Esophagus (tissue), 2 donors: ENCODE measurements around the gene C17orf50. TPM values are rescaled to one million over a fixed set of nuclear protein-coding genes. Genes with fewer than 3 reads are reported as not detected.
A peak's percentile ranks its signal among the peaks of the same experiment; 100 is the strongest.

ENCODE experiments used
- H3K27ac ChIP-seq, 2 donors: one replicate each; pipeline ENCODE4 v1.5.1; 2013; ENCODE audit warnings: low read depth in 2 of 2, mild to moderate bottlenecking in 2 of 2, inconsistent platforms in 1 of 2, low read length in 1 of 2, moderate library complexity in 1 of 2
- H3K27me3 ChIP-seq, 2 donors: one replicate each; pipeline ENCODE4 v1.6.1; 2013; ENCODE audit warnings: low read length in 2 of 2, control low read depth in 1 of 2, mild to moderate bottlenecking in 1 of 2; ENCODE audit not compliant: insufficient read depth in 2 of 2, control insufficient read depth in 1 of 2
- H3K36me3 ChIP-seq, 2 donors: one replicate each; pipeline ENCODE4 v1.6.1; 2013; ENCODE audit warnings: low read length in 1 of 2; ENCODE audit not compliant: control insufficient read depth in 2 of 2, insufficient read depth in 2 of 2
- H3K4me1 ChIP-seq, 2 donors: one replicate each; pipeline ENCODE4 v1.6.1; 2013; ENCODE audit warnings: low read length in 1 of 2; ENCODE audit not compliant: control insufficient read depth in 2 of 2, insufficient read depth in 2 of 2
- H3K4me3 ChIP-seq, 2 donors: one replicate each; pipeline ENCODE4 v1.5.1; 2013; ENCODE audit warnings: low read length in 2 of 2, mild to moderate bottlenecking in 2 of 2, low read depth in 1 of 2, moderate library complexity in 1 of 2
- H3K9me3 ChIP-seq, 2 donors: one replicate each; pipeline ENCODE4 v1.6.1; 2013; ENCODE audit warnings: mild to moderate bottlenecking in 2 of 2, low read depth in 1 of 2, low read length in 1 of 2, moderate library complexity in 1 of 2; ENCODE audit not compliant: control insufficient read depth in 2 of 2, insufficient read depth in 1 of 2
- WGBS, 2 donors: extraction: QIAGEN DNeasy Blood & Tissue Kit; methylation state at CpG; one replicate each; pipeline ENCODE4 v1.1.7; 2013; 5-methylcytosine and 5-hydroxymethylcytosine counted together
- polyA plus RNA-seq, 2 donors: library from polyadenylated mRNA; stranded (reverse); fragments of 200-250 nt; gene quantifications; one replicate each; pipeline ENCODE4 v1.2.3, GENCODE V29; 2013
- donor health status: healthy with polysubstance abuse.
- donor health status: Bipolar disorder and iron deficiency.

C17orf50 gene
- polyA plus RNA-seq, 2 donors = 0.14 TPM; not detected in 1

- Histone ChIP-seq H3K27ac (no peak overlapping the region), H3K36me3 (no peaks in the 10 kb centered on the region), H3K9me3 (peaks cover 0 to 6% of the 10 kb centered on the region in 2 donors), H3K4me3 (peak overlapping the region in 1 of 2 donors; percentile 17), H3K4me1 (peaks cover 5 to 9% of the 10 kb centered on the region in 2 donors), H3K27me3 (peaks cover 0 to 10% of the 10 kb centered on the region in 2 donors)
- 17 to 18% methylated on average over 67 to 73 of the region's 73 CpGs for WGBS, 2 donors
Observed at GRCh38 chr17:35740997-35741931, 19.4 kb upstream of the C17orf50 start.

DNA sequence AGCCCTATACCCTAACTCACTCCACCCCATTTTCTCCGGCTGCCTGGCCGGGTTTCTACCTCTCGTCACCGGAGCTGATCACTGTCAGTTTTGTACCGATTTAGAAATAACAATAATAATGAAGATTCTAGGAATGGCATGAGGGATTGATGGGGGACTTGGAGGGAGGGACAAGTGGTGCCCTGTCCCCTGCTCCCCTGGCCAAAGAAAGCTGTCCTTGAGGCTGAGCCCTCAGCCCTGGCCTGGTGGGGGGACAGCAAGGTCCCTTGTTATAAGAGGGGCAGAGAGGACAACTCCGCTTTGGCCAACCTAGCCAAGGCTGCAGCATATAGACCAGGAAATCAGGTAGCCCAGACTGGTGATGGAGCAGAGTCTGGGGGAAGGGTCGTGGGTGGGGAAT is 18.2 kb upstream of the C17orf50 start:
- Histone ChIP-seq H3K4me3 (no peak overlapping the region), H3K27me3 (peaks cover 0 to 10% of the 10 kb centered on the region in 2 donors), H3K9me3 (peaks cover 0 to 6% of the 10 kb centered on the region in 2 donors), H3K27ac (no peak overlapping the region), H3K4me1 (peaks cover 5 to 9% of the 10 kb centered on the region in 2 donors), H3K36me3 (no peaks in the 10 kb centered on the region)
- WGBS, 2 donors = 68 to 74% methylated on average over 7 of the region's 7 CpGs

DNA sequence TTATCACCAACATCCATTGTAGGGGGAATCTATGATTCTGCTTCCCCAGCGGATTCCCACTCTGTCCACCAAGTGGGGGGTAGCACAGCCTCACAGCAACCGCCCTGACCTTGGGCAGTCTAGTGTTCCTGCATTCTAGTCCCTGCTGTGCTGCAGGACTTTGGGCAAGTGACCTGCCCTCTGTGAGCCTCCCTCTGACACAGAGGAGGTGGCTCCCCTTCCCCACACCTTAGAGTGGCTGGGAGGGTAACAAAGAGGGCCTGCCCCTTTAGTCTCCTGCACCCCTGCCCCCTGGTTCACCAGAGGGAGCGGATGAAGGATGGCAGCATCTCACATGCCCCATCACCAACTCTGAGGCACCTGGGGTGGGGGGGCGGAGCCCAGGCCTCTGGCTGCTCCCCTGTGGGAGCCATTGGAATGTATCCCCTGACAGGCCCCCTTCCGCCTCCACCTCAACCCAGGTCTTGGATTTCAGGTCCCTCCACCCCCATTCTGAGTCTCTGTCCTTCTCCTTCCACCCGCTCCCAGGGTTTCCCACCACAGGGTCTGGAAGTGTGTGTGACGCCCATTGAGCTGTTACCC is 17.7 kb upstream of the C17orf50 start:
- H3K9me3 ChIP-seq = peaks cover 0 to 6% of the 10 kb centered on the region in 2 donors
- H3K36me3 ChIP-seq = no peaks in the 10 kb centered on the region
- H3K27me3 ChIP-seq = peaks cover 0 to 10% of the 10 kb centered on the region in 2 donors
- H3K4me3 ChIP-seq = no peak overlapping the region
- 69 to 71% methylated on average over 7 of the region's 7 CpGs for WGBS, 2 donors
- H3K4me1 ChIP-seq = peaks cover 5 to 9% of the 10 kb centered on the region in 2 donors
- no peak overlapping the region for H3K27ac ChIP-seq

DNA sequence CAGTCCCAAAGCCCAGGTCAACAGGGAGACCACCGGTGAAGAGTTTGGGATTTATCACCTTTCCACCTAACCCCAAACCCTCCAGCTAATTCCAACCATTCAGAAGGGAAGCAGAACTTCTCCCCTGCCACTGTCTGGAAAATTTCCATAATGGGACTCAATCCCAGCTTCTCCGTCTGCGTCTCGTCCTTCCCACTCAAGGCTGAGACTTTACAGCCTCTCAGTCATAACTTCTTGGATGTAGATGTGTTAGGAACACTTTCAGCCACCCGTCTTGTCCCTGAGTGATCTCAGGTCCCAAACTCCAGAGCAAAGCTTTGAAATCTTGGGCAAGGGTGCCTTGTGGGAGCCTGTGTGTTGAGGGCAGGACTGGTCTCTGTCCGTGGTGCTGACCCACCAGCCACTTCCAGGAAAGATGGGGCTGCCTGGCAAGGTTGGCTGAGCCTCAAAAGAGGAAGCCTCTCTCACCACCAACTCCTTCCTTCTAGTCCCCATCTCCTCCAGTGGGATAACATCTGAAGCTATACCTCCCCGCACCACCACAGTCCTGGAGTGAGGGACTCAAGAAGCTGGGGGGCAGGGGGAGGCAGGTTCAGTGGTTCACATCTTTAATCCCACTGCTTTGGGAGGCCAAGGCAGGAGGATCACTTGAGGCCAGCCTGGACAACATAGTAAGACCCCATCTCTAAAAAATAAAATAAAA is 16.9 kb upstream of the C17orf50 start:
- WGBS, 2 donors = 43 to 45% methylated on average over 7 of the region's 7 CpGs
- Histone ChIP-seq H3K4me1 (peaks cover 5 to 14% of the 10 kb centered on the region in 2 donors), H3K9me3 (peaks cover 0 to 6% of the 10 kb centered on the region in 2 donors), H3K4me3 (no peak overlapping the region), H3K36me3 (no peaks in the 10 kb centered on the region), H3K27me3 (peaks cover 0 to 10% of the 10 kb centered on the region in 2 donors), H3K27ac (no peak overlapping the region)

DNA sequence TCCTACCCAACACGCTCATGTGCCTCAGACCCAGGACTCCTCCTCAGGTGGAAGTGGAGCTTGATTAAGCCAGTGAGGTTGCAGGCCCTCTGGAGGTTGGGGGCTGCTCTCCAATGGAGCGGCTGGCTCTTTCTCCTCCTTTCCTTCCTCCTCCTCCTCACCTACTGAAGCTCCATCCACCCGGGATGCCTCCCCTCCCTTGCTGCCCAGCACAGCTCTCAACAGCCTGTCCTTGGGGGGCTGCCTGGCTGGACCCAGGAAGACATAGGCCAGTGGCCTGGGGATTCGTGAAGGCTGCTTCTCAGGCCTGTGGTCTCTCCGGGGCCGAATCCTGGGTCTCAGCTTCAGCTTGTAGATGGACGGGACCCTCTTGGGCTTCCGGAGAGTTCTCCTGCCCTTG is 15.9 kb upstream of the C17orf50 start:
- H3K9me3 ChIP-seq = peaks cover 0 to 6% of the 10 kb centered on the region in 2 donors
- H3K4me1 ChIP-seq = peaks cover 5 to 14% of the 10 kb centered on the region in 2 donors
- H3K4me3 ChIP-seq = no peak overlapping the region
- peaks cover 0 to 10% of the 10 kb centered on the region in 2 donors for H3K27me3 ChIP-seq
- no peak overlapping the region for H3K27ac ChIP-seq
- WGBS, 2 donors = 77 to 79% methylated on average over 8 of the region's 8 CpGs
- no peaks in the 10 kb centered on the region for H3K36me3 ChIP-seq

DNA sequence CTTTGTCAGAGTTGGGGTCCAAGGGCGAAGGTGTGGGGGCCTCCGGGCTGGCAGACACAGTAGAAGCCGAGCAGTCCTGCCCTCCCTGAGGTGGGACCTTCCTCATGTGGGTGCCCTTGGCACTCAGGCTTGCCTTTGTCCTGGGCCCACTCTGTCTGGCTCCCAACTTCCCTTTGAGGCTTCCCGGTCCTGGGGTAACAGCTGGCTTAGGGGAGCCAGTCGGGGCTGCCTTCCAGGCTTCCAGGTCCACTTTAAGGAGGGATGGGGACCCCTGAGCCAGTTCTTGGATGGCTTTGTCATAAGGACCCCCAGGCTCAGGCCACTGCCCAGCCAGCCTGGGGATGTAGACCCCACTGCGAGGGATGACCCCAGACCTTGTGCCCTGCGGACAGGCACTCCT is 15.4 kb upstream of the C17orf50 start:
- Histone ChIP-seq H3K4me3 (no peak overlapping the region), H3K27me3 (peaks cover 0 to 10% of the 10 kb centered on the region in 2 donors), H3K36me3 (no peaks in the 10 kb centered on the region), H3K9me3 (peaks cover 0 to 6% of the 10 kb centered on the region in 2 donors), H3K27ac (no peak overlapping the region), H3K4me1 (peaks cover 5 to 14% of the 10 kb centered on the region in 2 donors)
- whole genome bisulfite sequencing, 2 donors = 85 to 88% methylated on average over 7 of the region's 7 CpGs

- peaks cover 0 to 7% of the 10 kb centered on the region in 2 donors for H3K27me3 ChIP-seq
- WGBS, 2 donors = 84 to 86% methylated on average over 15 of the region's 15 CpGs
Observed at GRCh38 chr17:35745749-35746320, 14.9 kb upstream of the C17orf50 start.

GRCh38 chr17:35747540-35748017 is 13.1 kb upstream of the C17orf50 start:
- Histone ChIP-seq H3K4me1 (peaks cover 0 to 13% of the 10 kb centered on the region in 2 donors), H3K9me3 (no peaks in the 10 kb centered on the region), H3K36me3 (no peaks in the 10 kb centered on the region), H3K27me3 (no peaks in the 10 kb centered on the region), H3K27ac (no peak overlapping the region), H3K4me3 (no peak overlapping the region)
- 27 to 30% methylated on average over 12 of the region's 12 CpGs for WGBS, 2 donors

More at GRCh38 chr17:35745749-35746320, 14.9 kb upstream of the C17orf50 start:
- H3K27ac ChIP-seq = no peak overlapping the region
- H3K4me3 ChIP-seq = no peak overlapping the region
- peaks cover 0 to 2% of the 10 kb centered on the region in 2 donors for H3K9me3 ChIP-seq
- no peaks in the 10 kb centered on the region for H3K36me3 ChIP-seq
- H3K4me1 ChIP-seq = peaks cover 5 to 17% of the 10 kb centered on the region in 2 donors

- no peaks in the 10 kb centered on the region for H3K27me3 ChIP-seq
Observed at GRCh38 chr17:35748341-35748841, 12.3 kb upstream of the C17orf50 start.

More at GRCh38 chr17:35748341-35748841, 12.3 kb upstream of the C17orf50 start:
- H3K27ac ChIP-seq = no peak overlapping the region
- 18 to 29% methylated on average over 4 of the region's 4 CpGs for WGBS, 2 donors
- no peaks in the 10 kb centered on the region for H3K36me3 ChIP-seq
- peaks cover 0 to 15% of the 10 kb centered on the region in 2 donors for H3K4me1 ChIP-seq
- no peak overlapping the region for H3K4me3 ChIP-seq
- no peaks in the 10 kb centered on the region for H3K9me3 ChIP-seq
